SK-N-SH (cell line): ENCODE measurements around the gene SFI1.

Source experiments
- CTCF ChIP-seq: fragments of 200-600 bp; sonication (generic); IDR thresholded peaks from 2 replicates; pipeline ENCODE4 v1.6.1; 2017; ENCODE audit warnings: antibody characterized with exemption, mild to moderate bottlenecking, moderate library complexity
- EZH2phosphoT487 ChIP-seq: fragments of 200-600 bp; sonication (generic); IDR thresholded peaks from 2 replicates; pipeline ENCODE4 v1.6.1; 2017; ENCODE audit warnings: low read depth, mixed run types, mild to moderate bottlenecking, antibody characterized with exemption, moderate library complexity, borderline replicate concordance
- FOXM1 ChIP-seq: IDR thresholded peaks from 2 replicates; pipeline ENCODE4 v1.4.0; 2012; ENCODE audit warnings: low read depth, mild to moderate bottlenecking
- MXI1 ChIP-seq: IDR thresholded peaks from 2 replicates; pipeline ENCODE4 v1.6.1; 2012; ENCODE audit warnings: mild to moderate bottlenecking, low read depth, low read length, improper control_type of control experiment

GRCh38 chr22:31646186-31647019 is 150.1 kb downstream of the SFI1 start:
- TF ChIP-seq MXI1, result no peak
- TF ChIP-seq CTCF, result no peak
- TF ChIP-seq FOXM1, result no peak
- no peak for TF ChIP-seq EZH2phosphoT487
